Measurements from ENCODE around the gene BMP2K.
A peak's percentile ranks its signal among the peaks of the same experiment; 100 is the strongest.
"Not testable (repeated sequence)": the region's sequence is repeated elsewhere in the genome, so short reads cannot be mapped to it uniquely, and the experiment has no call there.

BMP2K gene

GRCh38 chr4:78864405-78865024 lies 88.4 kb downstream of the BMP2K start:
- peak; percentile 25 to 88 (median 70) for DNase-seq

GRCh38 chr4:78865451-78865850 lies 89.3 kb downstream of the BMP2K start:
- no peak for DNase-seq

- not testable (repeated sequence) for DNase-seq
Measured at GRCh38 chr4:78868712-78869111, 92.6 kb downstream of the BMP2K start.

- no peak for DNase-seq
Measured at GRCh38 chr4:78870056-78870455, 93.9 kb downstream of the BMP2K start.

- DNase-seq: no peak
Measured at GRCh38 chr4:78876568-78877320, 100.6 kb downstream of the BMP2K start.

- no peak for DNase-seq
Measured at GRCh38 chr4:78878031-78878430, 101.9 kb downstream of the BMP2K start.

- peak in 1 of 3 experiments; percentile 41 for DNase-seq
Measured at GRCh38 chr4:78880874-78881492, 104.8 kb downstream of the BMP2K start.

- DNase-seq: no peak
Measured at GRCh38 chr4:78885598-78885997, 109.4 kb downstream of the BMP2K start.

- no peak for DNase-seq
Measured at GRCh38 chr4:78889955-78890354, 113.8 kb downstream of the BMP2K start.

- no peak for DNase-seq
Measured at GRCh38 chr4:78899302-78899701, 123.2 kb downstream of the BMP2K start.

GRCh38 chr4:78901882-78902281 lies 125.7 kb downstream of the BMP2K start:
- DNase-seq: no peak

GRCh38 chr4:78902298-78902697 lies 126.1 kb downstream of the BMP2K start:
- DNase-seq: no peak

GRCh38 chr4:78904143-78904542 lies 128.0 kb downstream of the BMP2K start:
- no peak for DNase-seq

GRCh38 chr4:78907638-78908037 lies 131.5 kb downstream of the BMP2K start:
- DNase-seq: no peak

GRCh38 chr4:78908974-78909373 lies 132.8 kb downstream of the BMP2K start:
- DNase-seq: not testable (repeated sequence)

GRCh38 chr4:78910612-78911011 lies 134.5 kb downstream of the BMP2K start:
- DNase-seq: no peak

GRCh38 chr4:78922207-78922606 lies 146.1 kb downstream of the BMP2K start:
- DNase-seq: no peak

- DNase-seq: no peak
Measured at GRCh38 chr4:78923464-78924312, 147.5 kb downstream of the BMP2K start.

- DNase-seq: no peak
Measured at GRCh38 chr4:78926826-78927225, 150.7 kb downstream of the BMP2K start.

GRCh38 chr4:78928835-78929234 lies 152.7 kb downstream of the BMP2K start:
- DNase-seq: no peak

- no peak for DNase-seq
Measured at GRCh38 chr4:78930016-78930629, 154.0 kb downstream of the BMP2K start.

GRCh38 chr4:78936989-78937388 lies 160.8 kb downstream of the BMP2K start:
- no peak for DNase-seq

GRCh38 chr4:78937837-78938236 lies 161.7 kb downstream of the BMP2K start:
- DNase-seq: peak in 2 of 3 experiments; percentile 14 to 54
